A673 (cell line): ENCODE results near the gene FUNDC2. TPM values are rescaled to one million over a fixed set of nuclear protein-coding genes. Genes with fewer than 3 reads are reported as not detected.

Experiments used
- BruUV-seq: library from RNA; stranded (reverse); fragments of 400-500 nt; replicated peaks from 2 replicates; lab custom pipeline; 2021; lab: Mats Ljungman, UMichigan
- CTCF ChIA-PET: fragments of 300-600 bp; sonication (Branson Sonifier 250); formaldehyde crosslinking; loops from one replicate; lab custom pipeline; 2022; ENCODE audit warnings: antibody characterized with exemption; lab: Charles Lee
- POLR2A ChIA-PET: fragments of 300-600 bp; sonication (Branson Sonifier 250); formaldehyde crosslinking; loops from one replicate; lab custom pipeline; 2022; ENCODE audit warnings: antibody characterized with exemption; ENCODE audit not compliant: low non-redundant PET; lab: Charles Lee
- DNase-seq: peaks from one replicate; pipeline ENCODE4 v3.0.0-alpha.2; 2015; ENCODE audit warnings: low spot score
- H3K27ac ChIP-seq: fragments of 200-600 bp; sonication (generic); 2 replicates; pipeline ENCODE4 v1.5.1; 2016; ENCODE audit warnings: mixed run types, low read depth, mild to moderate bottlenecking, mixed read lengths, antibody characterized with exemption, low read length; ENCODE audit not compliant: poor library complexity, severe bottlenecking
- H3K27me3 ChIP-seq: fragments of 200-600 bp; sonication (generic); replicated peaks from 2 replicates; pipeline ENCODE4 v1.6.1; 2017; ENCODE audit warnings: mixed run types, low read depth, mild to moderate bottlenecking, mixed read lengths, antibody characterized with exemption, low read length; ENCODE audit not compliant: insufficient read depth, poor library complexity
- H3K36me3 ChIP-seq: fragments of 200-600 bp; sonication (generic); 2 replicates; pipeline ENCODE4 v1.6.1; 2016; ENCODE audit warnings: mixed run types, mild to moderate bottlenecking, mixed read lengths, antibody characterized with exemption, low read length; ENCODE audit not compliant: insufficient read depth, poor library complexity, severe bottlenecking
- H3K4me1 ChIP-seq: fragments of 200-600 bp; sonication (generic); 2 replicates; pipeline ENCODE4 v1.6.1; 2017; ENCODE audit warnings: mixed run types, mild to moderate bottlenecking, mixed read lengths, antibody characterized with exemption, low read length; ENCODE audit not compliant: insufficient read depth, poor library complexity, severe bottlenecking
- H3K4me3 ChIP-seq: fragments of 200-600 bp; sonication (generic); 2 replicates; pipeline ENCODE4 v1.5.1; 2016; ENCODE audit warnings: low read depth, mixed run types, mild to moderate bottlenecking, mixed read lengths, low read length; ENCODE audit not compliant: poor library complexity, severe bottlenecking
- H3K9me3 ChIP-seq: fragments of 200-600 bp; sonication (generic); 2 replicates; pipeline ENCODE4 v1.6.1; 2016; ENCODE audit warnings: mixed run types, low read depth, mild to moderate bottlenecking, mixed read lengths, antibody characterized with exemption, low read length; ENCODE audit not compliant: poor library complexity, severe bottlenecking
- EZH2 ChIP-seq: fragments of 200-600 bp; sonication (generic); IDR thresholded peaks from 2 replicates; pipeline ENCODE4 v1.6.1; 2017; ENCODE audit warnings: borderline replicate concordance, low read depth, mild to moderate bottlenecking, mixed read lengths, antibody characterized with exemption, low read length; ENCODE audit not compliant: poor library complexity, severe bottlenecking
- intact Hi-C: fragments of 100-400 bp; cut with micrococcal nuclease; formaldehyde crosslinking; loops from one replicate; pipeline ENCODE4 v1.10.0; 2022; ENCODE audit not compliant: unreplicated experiment
- total RNA-seq: library from RNA; stranded (reverse); gene quantifications from 2 replicates; pipeline ENCODE4 v1.2.3, GENCODE V29; 2021
- TF ChIP-seq, protein P1 (sequence below): fragments of 300-800, 200-600 bp; sonication (generic); conservative IDR thresholded peaks from 2 replicates; pipeline ENCODE4 v1.5.1; 2017; ENCODE audit warnings: low read depth, mild to moderate bottlenecking, antibody characterized with exemption, low read length, moderate library complexity, mixed read lengths

FUNDC2 gene
- total RNA-seq, 1 experiment from 2014 or later, result 84.6 TPM

DNA sequence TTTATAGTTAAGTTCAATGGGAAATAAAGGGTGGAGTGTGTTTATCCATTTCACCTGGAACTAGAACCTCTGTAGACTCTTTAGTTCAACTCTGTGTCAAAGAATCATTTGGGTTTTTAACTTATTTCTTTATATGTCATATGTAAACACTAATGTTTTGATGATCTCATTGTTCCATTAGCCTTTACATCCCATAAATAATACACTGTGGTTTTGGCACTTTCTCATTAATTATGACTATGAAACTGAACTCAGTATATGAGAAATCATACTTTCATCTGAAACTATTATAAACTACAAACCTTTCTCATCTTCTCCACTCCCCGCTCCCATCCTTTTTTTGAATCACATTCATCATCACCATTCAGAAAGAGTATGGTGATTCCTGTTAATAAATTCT is 35.2 kb upstream of the FUNDC2 start:
- DNase-seq, result no peak
- no peaks in the 10 kb centered on the region for H3K9me3 ChIP-seq
- no peak overlapping the region for H3K4me3 ChIP-seq
- ChIA-PET CTCF (no interaction called here), POLR2A (no interaction called here)
- H3K4me1 ChIP-seq, result no peaks in the 10 kb centered on the region
- no peak overlapping the region for H3K27ac ChIP-seq
- H3K36me3 ChIP-seq, result no peaks in the 10 kb centered on the region
- H3K27me3 ChIP-seq, result no peaks in the 10 kb centered on the region
- no TSS peak for BruUV-seq
- no peak for TF ChIP-seq EZH2
- TF ChIP-seq, protein P1, sequence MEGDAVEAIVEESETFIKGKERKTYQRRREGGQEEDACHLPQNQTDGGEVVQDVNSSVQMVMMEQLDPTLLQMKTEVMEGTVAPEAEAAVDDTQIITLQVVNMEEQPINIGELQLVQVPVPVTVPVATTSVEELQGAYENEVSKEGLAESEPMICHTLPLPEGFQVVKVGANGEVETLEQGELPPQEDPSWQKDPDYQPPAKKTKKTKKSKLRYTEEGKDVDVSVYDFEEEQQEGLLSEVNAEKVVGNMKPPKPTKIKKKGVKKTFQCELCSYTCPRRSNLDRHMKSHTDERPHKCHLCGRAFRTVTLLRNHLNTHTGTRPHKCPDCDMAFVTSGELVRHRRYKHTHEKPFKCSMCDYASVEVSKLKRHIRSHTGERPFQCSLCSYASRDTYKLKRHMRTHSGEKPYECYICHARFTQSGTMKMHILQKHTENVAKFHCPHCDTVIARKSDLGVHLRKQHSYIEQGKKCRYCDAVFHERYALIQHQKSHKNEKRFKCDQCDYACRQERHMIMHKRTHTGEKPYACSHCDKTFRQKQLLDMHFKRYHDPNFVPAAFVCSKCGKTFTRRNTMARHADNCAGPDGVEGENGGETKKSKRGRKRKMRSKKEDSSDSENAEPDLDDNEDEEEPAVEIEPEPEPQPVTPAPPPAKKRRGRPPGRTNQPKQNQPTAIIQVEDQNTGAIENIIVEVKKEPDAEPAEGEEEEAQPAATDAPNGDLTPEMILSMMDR, result no peak
- intact Hi-C loops, result no loop called here

DNA sequence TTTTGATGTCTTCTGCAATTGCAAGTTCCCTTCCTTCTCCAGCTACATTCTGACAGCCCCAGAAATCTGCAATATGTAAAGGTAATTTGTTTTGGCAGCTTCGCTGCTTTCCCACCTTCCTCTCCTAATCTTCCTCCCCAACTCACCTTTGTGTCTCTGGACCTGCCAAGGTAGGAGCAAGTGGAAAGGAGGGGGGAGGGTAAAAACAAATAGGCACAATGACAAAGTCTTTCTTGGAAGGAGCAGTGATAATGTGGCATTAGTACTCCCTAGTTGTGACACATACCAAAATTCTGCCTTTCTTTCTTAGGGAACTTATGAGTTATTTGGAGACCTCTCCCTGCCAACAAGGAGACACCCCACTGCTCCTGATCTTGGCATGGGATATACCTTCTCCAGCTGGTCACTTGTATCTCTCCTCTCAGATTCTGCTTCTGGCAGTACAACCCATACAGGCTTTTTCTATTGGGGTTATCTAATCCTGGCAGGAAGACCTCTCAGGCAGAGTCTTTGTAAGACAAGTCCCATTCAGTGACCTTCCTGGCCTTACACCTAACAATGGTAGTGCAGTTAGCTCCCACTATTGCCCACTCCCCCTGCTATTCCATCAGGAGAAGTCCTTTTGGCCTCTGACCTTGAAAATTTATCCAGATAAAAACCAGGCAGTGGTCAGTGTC is 28.3 kb upstream of the FUNDC2 start:
- TF ChIP-seq EZH2, result no peak
- TF ChIP-seq, protein P1, result no peak
- Histone ChIP-seq H3K27ac (no peak overlapping the region), H3K27me3 (no peaks in the 10 kb centered on the region), H3K36me3 (no peaks in the 10 kb centered on the region), H3K4me3 (no peak overlapping the region), H3K9me3 (no peaks in the 10 kb centered on the region), H3K4me1 (no peaks in the 10 kb centered on the region)
- BruUV-seq, result no TSS peak
- ChIA-PET POLR2A (no interaction called here), CTCF (no interaction called here)
- intact Hi-C loops, result no loop called here
- DNase-seq, result no peak

- H3K27ac ChIP-seq, result no peak overlapping the region
- H3K4me3 ChIP-seq, result no peak overlapping the region
- no peaks in the 10 kb centered on the region for H3K4me1 ChIP-seq
- no peaks in the 10 kb centered on the region for H3K9me3 ChIP-seq
- BruUV-seq, result no TSS peak
- H3K27me3 ChIP-seq, result no peaks in the 10 kb centered on the region
- DNase-seq, result no peak
- ChIA-PET POLR2A (no interaction called here), CTCF (interaction anchor here (0.7 kb wide), 1 partner anchor 148 kb away, joined by 3 read pairs; no protein-coding TSS in a partner anchor)
- TF ChIP-seq, protein P1, result no peak
- TF ChIP-seq EZH2, result no peak
- intact Hi-C loops, result no loop called here
- H3K36me3 ChIP-seq, result no peaks in the 10 kb centered on the region
Observed at GRCh38 chrX:155000841-155001240, 25.8 kb upstream of the FUNDC2 start.
